A549 (cell line): Measurements from ENCODE around the gene CLCN7.

Source experiments
- JUNB ChIP-seq: fragments of >200 bp; sonication (Bioruptor Twin); formaldehyde crosslinking; IDR thresholded peaks from 2 replicates; pipeline ENCODE4 v1.6.1; 2016
- MYC ChIP-seq: IDR thresholded peaks from 2 replicates; pipeline ENCODE4 v1.6.1; 2012; ENCODE audit warnings: mild to moderate bottlenecking, inconsistent platforms, low read length, improper control_type of control experiment, borderline replicate concordance
- NR3C1 ChIP-seq: fragments of >200 bp; sonication (Bioruptor Twin); formaldehyde crosslinking; IDR thresholded peaks from 3 replicates; pipeline ENCODE4 v1.6.1; 2017
- POLR2A ChIP-seq: IDR thresholded peaks from 2 replicates; pipeline ENCODE4 v1.6.1; 2012; ENCODE audit warnings: mild to moderate bottlenecking, low read length
- RFX5 ChIP-seq: fragments of 450-650 bp; IDR thresholded peaks from 2 replicates; pipeline ENCODE4 v1.7.1; 2014; ENCODE audit warnings: antibody characterized with exemption, mild to moderate bottlenecking, moderate library complexity
- RNF2 ChIP-seq: fragments of 200-600 bp; sonication (generic); IDR thresholded peaks from 2 replicates; pipeline ENCODE4 v1.6.1; 2016; ENCODE audit warnings: low read depth, mild to moderate bottlenecking, antibody characterized with exemption, moderate library complexity, borderline replicate concordance
- SREBF2 ChIP-seq: fragments of 450-650 bp; IDR thresholded peaks from 2 replicates; pipeline ENCODE4 v1.6.1; 2014; ENCODE audit warnings: mild to moderate bottlenecking, moderate library complexity
- TF ChIP-seq, protein P1 (sequence below): fragments of 150-350 bp; IDR thresholded peaks from 2 replicates; pipeline ENCODE4 v1.6.1; 2014; ENCODE audit warnings: low read depth, mild to moderate bottlenecking, low read length
- TF ChIP-seq, protein P2 (sequence below): fragments of >200 bp; sonication (Bioruptor Twin); formaldehyde crosslinking; IDR thresholded peaks from 3 replicates; pipeline ENCODE4 v1.5.1; 2016

DNA sequence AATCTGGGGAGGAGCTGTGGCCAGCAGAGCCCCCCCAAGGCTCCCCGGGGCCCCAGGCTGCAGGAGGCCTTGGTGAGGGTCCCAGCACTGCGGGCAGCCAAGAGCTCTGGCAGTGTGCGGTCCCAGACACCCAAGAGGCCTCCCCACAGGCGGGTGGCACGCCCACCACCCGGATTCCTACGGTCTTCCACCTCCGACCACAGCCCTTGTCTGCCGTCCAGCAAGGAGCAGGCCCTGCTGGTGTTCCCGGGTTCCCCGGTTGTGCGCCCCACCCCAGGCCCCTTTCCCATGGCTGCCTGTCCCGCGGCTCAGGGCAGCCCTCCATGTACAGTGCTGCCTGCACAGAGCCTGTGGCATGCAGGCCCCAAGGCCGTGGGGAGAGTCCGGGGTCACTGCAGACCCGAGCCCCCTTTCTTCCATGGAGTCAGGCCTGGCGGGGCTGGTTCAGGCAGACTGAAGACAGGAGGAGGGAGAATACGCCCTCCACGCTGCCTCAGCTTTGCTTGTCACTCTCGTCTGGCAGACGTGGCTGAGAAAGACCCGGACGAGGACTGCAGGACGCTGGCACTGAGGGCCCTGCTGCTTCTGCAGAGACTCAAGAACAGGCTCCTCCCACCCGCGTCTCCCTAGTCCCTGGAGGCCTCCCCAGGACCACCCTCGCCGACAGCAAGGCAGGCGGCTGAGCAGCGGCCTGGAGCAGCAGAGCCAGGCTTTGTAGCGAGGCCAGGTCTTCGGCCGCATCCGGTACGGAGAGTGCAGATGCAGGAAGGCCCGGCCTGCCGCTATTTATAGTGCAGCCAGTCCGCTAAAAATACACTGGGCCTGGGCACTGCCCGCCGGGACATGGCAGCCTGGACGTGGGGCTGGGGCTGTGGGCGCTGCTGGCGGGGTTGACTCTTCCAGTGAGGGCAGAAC is 34.7 kb upstream of the CLCN7 start:
- TF ChIP-seq POLR2A: no peak
- TF ChIP-seq, protein P1, sequence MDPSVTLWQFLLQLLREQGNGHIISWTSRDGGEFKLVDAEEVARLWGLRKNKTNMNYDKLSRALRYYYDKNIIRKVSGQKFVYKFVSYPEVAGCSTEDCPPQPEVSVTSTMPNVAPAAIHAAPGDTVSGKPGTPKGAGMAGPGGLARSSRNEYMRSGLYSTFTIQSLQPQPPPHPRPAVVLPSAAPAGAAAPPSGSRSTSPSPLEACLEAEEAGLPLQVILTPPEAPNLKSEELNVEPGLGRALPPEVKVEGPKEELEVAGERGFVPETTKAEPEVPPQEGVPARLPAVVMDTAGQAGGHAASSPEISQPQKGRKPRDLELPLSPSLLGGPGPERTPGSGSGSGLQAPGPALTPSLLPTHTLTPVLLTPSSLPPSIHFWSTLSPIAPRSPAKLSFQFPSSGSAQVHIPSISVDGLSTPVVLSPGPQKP: no peak
- TF ChIP-seq, protein P2, sequence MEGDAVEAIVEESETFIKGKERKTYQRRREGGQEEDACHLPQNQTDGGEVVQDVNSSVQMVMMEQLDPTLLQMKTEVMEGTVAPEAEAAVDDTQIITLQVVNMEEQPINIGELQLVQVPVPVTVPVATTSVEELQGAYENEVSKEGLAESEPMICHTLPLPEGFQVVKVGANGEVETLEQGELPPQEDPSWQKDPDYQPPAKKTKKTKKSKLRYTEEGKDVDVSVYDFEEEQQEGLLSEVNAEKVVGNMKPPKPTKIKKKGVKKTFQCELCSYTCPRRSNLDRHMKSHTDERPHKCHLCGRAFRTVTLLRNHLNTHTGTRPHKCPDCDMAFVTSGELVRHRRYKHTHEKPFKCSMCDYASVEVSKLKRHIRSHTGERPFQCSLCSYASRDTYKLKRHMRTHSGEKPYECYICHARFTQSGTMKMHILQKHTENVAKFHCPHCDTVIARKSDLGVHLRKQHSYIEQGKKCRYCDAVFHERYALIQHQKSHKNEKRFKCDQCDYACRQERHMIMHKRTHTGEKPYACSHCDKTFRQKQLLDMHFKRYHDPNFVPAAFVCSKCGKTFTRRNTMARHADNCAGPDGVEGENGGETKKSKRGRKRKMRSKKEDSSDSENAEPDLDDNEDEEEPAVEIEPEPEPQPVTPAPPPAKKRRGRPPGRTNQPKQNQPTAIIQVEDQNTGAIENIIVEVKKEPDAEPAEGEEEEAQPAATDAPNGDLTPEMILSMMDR: no peak
- TF ChIP-seq RFX5: no peak
- TF ChIP-seq SREBF2: no peak
- TF ChIP-seq RNF2: no peak
- no peak for TF ChIP-seq MYC
- TF ChIP-seq NR3C1: no peak
- no peak for TF ChIP-seq JUNB
